Inflammatory macrophage treated with lipopolysaccharide for 1 hour (primary cell): Measurements from ENCODE around the gene BSX.

Source experiments
- DNase-seq, 2 donors: peaks; one replicate each; pipeline ENCODE4 v3.0.0-alpha.2; 2020 to 2022

BSX gene

DNA sequence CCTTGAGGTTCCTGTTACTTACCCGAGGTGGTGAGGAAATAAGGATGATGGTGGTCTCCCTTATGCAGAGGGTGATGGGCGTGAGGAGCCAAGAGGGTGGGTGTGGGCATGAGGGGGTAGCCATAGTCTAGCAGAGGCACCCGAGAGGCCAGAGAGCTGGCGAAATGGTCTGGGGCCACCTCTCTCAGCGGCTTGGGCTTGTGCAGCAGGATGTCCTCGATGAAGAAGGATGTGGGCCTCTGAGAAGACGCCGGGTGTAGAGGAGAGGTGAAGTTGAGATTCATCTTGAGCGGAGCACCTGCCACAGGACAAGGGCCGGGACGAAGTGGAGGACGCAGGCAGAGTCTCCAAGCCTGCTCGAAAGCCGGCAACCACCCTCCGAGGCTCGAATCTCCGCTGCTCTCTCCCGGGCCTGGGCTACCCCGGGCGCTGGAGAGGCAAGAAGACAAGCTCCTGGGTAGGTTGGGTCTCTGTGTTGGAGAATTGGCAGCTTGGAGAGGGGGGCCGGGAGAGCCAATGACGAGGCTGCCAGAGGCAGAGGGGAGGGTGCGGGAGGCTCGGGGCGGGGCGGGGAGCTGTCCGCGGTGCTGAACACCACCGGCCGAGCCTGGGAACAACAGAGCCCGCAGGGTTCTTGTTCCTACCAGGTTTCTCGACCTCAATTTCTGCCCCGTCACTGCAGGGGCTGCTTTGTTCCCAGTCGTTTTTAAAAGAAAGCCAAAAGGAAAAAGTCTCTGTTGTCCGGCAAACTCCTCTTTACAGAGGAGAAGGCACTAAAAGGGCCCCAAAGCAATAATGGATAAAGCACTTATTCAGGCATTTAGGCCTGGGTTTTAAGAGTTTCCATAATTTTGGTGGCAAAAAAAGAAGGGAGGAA is at the start of gene BSX:
TSS of gene BSX (minus strand) at position 447 of the 877 bp plus-strand sequence. CDS start at position 284, 163 bp downstream.
- DNase-seq = peak; percentile 5 to 50

DNA sequence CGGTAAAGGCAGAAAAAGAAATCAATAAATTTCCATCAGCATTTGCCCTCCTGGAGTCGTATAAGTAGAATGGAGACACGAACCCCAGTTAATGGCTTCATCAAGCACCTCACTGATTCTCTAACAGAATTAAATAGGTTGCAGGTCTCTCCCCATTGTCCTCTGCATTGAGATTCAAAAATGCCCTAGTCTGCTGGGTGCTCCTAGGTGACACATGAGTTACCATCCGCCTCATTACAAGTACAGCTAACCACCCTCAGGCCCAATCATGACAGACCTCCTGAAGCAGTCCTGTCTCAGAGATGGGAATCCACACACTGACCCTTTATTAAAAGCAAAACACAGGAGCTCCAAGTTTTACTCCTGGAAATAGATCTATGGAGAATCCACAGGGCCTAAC is 48.9 kb upstream of the BSX start:
- no peak for DNase-seq

DNA sequence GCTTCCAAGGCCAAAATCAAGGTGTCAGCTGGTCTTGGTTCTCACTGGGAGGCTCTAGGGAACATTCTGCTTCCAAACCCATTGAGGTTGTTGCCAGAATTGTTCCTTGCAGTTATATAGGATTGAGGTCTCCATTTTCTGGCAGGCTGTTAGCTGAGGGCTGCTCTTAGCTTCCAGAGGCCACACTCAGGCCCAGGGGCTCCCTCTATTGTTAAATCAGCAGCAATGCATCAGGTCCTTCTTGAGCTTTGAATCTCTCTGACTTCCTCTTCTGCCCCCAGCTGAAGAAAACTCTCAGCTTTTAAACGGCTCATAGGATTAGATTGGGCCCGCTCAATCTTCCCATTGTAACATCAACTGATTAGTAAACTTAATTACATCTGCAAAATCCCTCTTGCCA is 39.3 kb upstream of the BSX start:
- peak; percentile 68 to 87 for DNase-seq

DNA sequence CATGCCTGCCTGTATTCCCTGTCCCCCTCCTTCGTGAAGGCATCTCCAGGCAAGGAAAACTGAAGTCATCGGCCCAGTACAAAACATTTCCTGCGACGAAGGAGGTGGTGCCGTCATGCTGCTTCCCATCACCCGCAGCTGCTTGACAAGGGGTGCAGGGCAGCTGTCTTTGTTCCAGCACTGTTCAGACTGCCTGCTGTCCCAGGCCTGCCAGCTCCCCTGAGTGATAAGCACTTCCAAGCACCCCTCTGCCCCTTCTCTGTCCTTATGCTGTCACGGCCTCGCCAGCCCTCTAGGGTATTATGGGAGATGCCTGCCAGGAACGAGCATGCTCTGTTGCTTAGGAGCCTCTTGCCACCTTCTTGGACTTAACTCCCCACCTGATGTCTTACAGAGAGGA is 37.1 kb upstream of the BSX start:
- DNase-seq = no peak

DNA sequence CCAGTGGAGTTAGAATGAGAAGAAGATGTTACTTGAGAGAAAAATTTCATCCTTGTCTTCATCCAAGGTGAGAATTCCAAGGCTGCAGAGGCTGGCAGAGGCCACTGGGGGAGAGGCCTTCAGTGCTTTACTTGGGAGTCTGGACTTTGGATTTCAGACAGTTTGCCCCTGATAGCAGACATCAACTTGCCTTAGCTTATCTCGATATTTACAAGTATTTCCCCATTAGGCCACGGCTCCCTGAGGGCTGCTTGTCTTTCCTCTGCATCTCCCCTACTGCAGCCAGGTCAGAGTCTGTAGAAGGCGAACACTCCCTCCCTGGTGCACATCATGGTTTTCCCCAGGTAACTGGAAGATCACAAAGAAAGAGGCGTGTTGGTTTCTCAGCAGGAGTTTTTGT is 29.9 kb upstream of the BSX start:
- no peak for DNase-seq

DNA sequence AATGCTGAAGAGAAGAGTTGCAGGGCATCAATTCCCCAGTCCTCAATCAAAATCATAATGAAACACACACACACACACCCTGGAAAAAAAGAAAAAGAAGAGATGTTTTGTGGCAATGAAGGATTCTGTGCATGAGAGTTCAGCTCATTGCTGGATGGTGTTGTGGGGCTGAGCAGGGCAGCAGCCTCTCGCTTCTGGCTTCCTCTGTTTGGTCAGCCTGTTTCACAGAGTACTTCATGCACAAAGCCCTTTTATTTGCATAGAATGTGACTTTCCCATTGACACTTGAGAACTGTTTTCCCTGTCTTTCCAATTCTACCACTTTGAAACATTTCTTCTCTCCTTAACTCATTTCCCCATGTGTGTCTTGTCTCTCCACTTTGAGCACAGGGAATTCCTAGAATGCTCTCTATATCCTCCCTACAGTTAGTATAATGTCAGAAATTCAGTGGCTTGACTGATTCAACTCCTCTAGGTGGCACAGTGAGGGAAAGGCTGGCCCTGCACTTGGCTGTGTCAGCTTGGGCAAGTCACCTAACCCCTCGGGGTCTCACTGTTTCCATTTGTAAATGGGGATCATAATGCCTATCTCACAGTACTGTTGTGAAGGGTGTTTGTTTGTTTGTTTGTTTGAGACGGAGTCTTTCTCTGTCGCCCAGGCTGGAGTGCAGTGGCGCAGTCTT is 25.4 kb upstream of the BSX start:
- no peak for DNase-seq

DNA sequence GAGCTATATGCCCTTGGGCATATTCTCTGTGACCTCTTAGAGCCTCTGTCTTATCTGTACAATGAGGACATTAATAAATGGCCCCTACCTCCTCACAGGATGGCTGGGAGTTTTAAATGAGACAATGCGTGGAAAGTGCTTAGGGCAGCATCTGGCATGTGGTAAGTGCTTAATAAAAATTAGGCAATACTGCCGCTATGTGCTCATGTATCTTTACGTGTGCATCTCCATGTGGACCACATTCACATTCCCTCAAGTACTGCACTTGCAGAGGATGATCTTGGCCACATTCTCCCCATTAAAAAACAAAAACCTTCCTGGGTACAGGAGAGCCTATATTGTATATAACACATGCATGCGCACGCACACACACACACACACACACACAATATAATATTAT is 19.1 kb upstream of the BSX start:
- DNase-seq = no peak

DNA sequence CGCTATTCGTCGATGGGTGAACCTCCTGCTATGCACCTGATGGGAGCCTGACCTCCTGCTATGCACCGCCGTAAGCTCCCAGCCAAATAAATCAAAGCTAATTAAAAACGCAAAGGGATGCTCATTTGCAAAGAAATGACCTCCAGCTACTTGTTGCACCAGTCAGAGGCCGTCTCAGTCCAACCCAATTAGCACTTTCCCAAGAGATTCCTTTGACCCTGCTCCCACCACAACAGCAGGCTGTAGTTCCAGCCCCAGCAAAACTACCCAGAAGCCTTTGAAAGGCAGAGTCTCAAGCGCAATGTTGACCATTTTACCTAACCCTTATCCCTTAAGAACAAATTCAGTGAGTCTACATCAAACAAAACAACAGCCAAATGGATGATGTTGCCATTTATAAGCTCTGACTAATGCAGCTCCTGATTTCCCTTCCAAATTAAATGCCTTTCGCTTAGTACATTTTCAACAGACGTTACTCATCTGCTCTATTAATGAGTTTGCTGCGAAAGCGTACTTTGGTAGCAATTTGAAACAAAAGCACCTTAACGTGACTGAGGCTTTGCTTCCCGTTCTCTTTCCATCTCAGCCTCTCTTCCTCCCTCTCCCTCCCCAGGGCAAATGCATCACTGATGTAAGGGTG is 17.2 kb upstream of the BSX start:
- DNase-seq = no peak

DNA sequence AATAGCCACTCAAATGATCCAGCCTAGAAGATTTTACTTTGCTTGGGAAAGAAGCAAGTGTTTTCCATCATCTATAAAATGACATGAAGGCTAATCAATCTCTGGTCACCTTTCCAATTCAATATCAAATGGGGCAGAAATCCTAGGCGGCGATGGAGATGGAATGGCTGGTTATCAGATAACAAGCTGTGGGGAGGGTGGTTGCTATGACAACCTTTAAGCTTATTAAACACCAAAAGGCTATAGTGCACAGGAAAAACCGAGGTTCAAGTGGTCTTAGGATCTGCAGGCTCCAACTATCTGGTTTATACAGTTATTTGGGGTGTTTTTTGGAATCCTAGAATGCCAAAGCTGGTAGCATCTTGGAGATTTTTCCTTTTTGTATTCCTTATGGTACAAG is 13.9 kb upstream of the BSX start:
- no peak for DNase-seq

DNA sequence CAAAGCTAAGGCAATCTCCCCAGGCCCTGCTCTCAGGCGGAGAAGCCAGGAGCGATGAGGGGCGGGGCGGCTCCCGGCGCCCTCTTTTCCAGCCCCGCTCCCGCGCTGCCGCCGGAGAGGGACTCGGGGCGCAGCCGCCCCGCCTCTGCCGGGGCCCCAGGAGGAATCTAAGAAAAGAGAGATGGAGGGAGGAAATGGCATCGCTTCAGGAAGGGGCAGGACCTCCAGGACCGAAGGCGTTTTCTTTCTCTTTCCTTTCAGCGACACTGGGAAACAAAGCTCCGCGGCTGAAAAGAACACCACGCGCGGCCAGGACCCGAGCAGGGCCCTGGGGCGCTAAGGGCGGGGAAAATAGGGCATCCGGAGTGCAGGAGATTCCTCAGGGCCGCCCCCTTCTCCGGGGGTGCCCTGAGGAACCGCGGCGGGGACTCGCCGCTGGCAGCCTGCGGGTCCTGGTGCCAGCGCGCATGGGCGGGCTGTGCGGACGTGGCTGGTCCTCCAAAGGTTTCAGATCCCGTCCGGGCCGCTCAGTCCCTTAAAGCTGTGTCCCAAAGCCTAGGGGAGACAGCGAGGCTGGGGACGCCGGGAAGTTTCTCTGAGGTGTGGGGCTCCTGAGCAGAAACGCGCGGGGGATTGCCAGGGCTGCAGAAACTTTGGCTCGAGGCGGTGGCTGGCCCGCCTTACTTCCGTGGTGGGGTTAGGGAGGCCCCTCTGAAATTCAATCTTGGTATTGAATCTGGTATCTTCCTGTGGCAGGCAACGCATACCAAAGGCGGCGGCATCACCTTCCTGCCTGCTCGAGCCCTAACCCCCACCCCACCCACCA is 2.8 kb upstream of the BSX start:
- peak; percentile 8 to 20 for DNase-seq

DNA sequence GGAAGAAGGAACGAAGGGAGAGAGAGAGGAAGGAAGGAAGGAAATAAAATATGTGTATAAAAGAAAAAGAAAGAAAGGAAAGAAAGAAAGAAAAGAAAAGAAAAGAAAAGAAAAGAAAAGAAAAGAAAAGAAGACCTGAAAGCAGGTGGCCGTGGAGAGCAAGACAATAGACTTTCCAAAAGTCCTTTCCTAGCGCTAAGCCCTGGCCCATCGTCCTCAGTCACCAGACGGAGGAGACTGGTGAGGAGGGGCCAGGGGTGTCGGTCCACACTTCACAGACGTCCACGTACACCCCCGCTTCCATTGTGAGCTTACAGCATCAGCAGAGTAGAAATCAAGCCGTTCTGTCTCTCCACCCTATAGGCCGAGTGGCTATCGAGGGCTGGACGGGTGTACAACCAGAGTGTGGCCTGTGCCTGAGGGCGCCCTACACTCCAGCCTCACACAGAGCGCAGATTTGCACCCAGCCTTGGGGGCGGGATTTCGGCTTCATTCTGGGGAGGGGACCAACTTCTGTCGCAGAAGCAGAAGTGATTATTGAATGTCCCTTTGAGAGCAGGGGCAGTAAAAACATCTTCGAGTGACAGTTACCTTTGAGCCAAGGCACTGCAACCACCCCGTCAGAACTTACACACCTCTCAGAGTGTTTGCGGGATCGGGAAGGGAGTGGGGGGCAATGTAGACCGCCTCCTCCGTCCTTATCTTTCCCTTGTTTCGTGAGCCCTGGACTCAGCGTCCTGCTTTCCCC is 2.0 kb upstream of the BSX start:
- DNase-seq = no peak

DNA sequence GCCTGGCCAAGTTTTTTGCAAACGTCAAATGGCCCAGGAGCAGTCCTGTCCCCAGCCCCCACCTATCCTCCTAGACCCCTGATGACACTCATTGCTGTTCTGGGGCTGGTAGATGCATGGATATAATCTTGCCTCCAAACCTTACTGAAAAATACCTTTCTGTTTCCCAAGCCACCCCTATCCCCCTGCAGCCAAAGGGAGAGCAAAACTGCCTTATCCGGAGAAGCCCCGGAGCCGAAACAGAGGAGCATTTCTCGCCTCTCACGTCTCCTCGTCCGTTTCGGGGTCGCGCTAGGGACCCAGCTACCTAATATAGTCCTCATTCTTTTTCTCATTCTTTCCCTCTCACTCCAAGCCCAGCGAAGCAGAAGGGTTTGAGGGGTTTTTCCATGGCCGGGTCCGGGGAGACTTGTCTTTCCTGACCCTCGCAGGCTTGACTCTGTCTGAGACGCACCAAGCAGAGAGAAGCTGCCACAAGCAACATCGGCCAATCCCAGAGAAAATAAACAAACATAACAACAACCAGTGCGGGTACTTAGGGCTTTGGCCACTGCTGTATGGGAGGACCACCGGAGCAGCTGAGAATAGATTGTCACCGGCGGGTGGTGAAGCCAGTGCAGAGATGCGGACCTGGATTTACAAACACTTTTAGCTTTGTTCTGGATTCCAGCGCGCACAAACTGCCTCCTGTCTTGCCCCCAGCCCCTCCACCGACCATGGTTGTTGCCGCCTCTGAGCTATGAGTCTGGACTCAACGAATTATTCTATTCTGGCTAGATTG is 1.6 kb downstream of the BSX start:
- DNase-seq = no peak

DNA sequence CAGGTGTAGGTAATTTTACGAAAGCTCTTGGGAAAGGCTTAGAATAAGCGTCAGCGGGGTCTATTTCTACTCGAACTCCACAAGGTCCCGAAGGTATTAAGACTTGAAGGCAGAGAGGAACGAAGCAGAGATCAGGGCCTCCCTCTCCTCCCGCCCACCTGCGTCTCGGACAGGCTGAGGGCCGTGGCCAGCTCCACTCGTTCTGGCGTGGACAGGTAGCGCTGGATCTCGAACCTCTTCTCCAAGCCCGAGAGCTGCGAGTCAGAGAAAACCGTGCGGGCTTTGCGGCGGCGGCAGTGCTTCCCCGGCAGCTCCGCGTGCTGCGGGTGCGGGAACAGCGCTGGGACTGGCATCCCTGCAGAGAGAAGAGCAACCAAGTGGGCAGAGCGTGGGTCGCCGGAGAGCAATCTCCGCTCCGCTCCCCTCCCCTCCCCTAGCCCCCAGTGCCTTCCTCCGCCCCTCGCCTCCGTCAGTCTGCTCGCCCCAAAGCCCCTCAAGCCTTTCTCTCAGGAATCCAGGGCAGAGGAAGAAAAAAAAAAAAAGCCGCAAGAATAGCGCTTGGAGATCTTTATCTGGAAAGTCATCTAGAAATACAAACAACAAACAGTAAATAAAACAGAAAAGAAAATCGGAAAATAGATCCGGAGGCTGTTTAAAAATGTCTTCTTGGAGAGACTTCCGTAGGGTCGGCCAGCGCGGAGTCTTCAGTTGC is 2.4 kb downstream of the BSX start:
- no peak for DNase-seq

DNA sequence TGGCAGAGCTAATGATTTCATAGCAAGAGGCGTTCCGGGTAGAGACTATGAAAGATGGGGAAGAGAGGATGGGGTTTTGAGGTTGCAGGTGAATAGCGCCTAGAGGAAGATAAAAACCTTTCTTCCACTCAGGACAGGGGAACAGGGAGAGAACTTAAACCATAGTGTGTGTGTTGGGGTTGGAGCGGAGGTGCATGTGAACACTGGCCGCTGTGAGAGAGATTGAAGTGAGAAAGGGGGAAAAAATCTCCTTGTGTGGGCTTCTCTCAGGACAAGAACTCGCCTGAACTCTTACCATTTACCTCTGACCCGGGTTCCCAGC is 3.4 kb downstream of the BSX start:
- no peak for DNase-seq

DNA sequence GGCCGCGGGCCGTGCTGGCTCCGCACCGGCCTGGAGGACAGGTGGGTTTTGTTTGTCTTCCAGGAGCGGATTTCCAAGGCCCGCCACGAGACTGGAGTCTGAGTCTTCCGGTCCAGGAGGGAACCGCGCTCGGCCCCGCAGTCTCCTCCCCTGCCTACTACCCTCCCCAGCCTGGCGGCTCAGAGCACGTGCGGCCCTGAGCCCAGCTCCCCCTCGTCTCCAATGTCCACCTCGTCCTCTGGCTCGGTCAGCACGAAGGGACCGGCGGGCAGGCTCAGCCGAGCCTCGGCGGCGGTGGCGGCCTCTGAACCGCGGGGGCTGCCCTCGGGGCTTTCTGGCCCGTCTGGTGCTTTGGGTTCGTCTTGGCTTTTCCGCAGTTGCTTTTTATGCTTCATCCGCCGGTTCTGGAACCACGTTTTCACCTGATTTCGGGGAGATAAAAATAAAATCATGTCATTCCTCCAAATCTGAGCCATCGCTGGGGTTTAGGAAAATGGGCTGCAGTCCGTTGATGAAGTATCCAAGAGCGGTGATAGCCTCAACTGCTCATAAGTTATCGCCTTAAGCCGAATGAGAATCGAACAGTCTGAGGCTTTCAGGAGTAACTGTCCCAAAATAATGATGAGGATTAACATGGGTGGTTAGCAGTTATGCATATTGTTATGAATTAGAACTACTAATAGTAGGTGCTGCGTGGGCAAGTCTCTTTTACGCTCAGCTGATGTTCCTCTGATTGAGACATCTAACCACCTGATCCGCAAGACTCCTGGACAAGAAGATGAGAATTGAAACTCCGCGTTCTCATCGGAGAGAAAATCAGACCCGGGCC is 4.0 kb downstream of the BSX start:
- DNase-seq = no peak

DNA sequence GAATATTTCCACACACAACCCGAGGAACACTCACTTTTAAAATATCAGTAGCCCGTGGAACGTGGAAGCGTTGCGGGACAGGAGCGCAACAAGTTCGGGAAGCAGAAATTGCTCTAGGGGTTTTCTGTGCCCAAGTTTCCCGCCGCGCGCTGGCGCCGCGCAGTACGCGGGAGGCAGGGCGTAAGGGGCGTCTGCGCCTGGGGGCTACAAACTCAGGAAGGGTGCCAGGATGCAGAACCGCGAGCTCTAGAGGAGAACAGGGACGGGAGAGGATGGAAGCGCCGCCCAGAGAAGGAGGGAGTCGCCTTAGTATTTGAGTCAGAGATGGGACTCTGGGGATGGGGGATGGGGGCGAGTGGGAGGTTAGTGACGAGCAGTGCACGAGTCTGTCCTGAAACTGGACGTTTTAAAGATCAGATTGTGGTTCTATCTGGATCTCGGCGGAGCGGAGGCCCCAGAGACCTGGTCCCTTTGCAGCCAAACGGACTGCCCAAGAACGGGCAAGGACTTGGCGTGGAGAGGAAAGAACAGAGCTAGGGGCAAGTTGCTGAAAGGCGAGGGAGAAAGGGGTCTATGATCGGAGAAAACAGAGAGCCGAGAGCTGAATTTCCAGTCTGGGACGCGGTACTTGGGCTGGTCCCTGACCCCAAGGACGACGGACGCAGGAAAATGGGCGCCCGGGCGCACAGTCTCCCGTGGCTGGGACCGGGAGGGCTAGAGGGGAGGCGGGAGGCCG is 4.7 kb downstream of the BSX start:
- no peak for DNase-seq

DNA sequence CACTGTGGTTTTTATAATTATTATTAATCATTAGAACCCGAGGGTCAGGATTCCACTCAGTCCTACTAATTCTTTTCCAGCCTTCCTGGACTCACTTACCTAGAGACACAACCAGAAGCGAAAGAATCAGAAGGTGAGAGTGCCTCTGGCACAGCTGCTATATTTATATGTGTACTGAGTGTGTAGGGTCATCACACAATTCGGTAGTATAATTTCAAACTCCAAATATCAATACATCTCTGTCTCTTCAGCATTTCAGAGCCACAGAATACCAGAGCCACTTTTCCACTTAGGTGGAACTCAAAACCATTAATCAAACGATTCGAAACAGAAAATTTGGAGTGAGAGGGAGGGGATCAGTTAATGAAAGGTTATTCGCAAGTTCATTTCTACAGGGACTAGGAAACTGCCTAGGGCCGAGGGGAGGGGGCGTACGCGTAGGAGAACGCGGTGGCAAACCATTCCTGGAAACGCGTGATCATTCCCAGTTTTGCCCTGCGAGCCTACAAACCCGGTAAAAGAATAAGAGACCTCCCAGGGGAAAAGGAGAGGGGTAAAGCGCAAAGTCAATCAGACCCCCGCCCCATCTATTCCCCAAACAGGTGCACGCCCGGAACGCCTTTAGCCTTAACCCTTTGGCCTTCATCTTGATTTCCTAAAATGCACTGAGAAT is 5.4 kb downstream of the BSX start:
- no peak for DNase-seq

DNA sequence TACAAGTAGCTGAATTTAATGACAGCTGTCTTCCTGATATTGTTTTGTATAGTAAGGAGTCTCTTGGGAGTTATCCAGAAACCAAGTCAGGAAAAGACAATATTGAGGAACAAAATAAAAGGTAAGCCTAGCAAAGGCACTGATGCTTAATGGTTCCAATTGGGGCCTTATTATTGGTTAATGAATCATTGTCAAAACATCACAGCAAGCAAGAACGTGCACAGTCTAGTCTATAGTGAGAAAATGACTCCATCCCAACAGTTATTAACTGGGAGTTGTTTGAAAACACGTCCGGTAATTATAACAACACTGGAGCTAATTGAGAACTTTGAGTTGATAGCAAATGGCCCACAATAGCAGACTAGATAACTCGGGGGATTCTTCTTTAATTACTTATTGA is 17.7 kb downstream of the BSX start:
- DNase-seq = no peak

DNA sequence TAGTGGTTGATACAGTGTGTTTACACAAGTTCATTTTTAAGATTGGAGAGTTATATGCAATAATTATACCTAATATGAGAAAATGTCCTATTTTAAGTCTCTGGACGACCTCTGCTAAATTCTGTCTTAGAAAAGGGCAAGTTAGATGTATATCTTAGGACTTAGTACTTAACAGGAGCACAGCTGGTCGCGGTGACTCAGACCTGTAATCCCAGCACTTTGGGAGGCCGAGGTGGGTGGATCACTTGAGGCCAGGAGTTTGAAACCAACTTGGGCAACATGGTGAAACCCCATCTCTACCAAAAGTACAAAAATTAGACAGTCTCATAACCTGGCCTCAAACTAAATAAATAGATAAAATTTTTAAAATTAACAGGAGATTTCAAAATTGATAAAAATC is 27.2 kb downstream of the BSX start:
- DNase-seq = no peak
